B cell (primary cell): ENCODE data around the gene MCOLN1.

ENCODE experiments used
- EZH2 ChIP-seq: IDR thresholded peaks from 2 replicates; pipeline ENCODE4 v1.6.1; 2012; ENCODE audit warnings: borderline replicate concordance, low read depth, mild to moderate bottlenecking, moderate library complexity, low read length; ENCODE audit not compliant: insufficient read depth, poor library complexity, severe bottlenecking
- TF ChIP-seq, protein P1 (sequence below): fragments of 200-600 bp; IDR thresholded peaks from one replicate; pipeline ENCODE4 v1.8.0; 2022; ENCODE audit warnings: antibody characterized with exemption, mild to moderate bottlenecking

DNA sequence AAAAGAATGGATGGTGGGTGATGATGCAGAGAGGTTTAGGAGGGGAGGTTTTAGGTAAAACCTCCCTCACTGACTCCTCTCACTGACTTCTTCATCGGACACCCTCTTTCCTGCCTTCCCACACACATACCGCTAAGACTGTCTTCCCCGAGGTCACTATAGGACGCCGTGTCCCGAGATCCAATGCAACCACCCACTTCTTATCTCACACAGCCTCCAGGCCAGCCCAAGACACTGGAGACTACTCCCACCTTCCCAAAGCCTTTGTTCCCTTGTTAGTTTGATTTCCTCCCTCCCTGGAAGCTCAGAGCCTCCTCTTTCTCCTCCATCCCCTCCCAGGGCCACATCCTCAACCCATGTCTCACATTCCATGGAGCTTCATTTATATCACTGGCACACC lies 56.8 kb downstream of the MCOLN1 start:
- TF ChIP-seq, protein P1, sequence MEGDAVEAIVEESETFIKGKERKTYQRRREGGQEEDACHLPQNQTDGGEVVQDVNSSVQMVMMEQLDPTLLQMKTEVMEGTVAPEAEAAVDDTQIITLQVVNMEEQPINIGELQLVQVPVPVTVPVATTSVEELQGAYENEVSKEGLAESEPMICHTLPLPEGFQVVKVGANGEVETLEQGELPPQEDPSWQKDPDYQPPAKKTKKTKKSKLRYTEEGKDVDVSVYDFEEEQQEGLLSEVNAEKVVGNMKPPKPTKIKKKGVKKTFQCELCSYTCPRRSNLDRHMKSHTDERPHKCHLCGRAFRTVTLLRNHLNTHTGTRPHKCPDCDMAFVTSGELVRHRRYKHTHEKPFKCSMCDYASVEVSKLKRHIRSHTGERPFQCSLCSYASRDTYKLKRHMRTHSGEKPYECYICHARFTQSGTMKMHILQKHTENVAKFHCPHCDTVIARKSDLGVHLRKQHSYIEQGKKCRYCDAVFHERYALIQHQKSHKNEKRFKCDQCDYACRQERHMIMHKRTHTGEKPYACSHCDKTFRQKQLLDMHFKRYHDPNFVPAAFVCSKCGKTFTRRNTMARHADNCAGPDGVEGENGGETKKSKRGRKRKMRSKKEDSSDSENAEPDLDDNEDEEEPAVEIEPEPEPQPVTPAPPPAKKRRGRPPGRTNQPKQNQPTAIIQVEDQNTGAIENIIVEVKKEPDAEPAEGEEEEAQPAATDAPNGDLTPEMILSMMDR = no peak
- TF ChIP-seq EZH2 = no peak
